SU-DHL-6 (cell line): ENCODE results near the gene POT1.

ENCODE experiments used
- H2AFZ ChIP-seq: fragments of 200-600 bp; sonication (generic); 2 replicates; pipeline ENCODE4 v1.6.1; 2014; ENCODE audit warnings: low read depth, mild to moderate bottlenecking, moderate library complexity, mixed read lengths, antibody characterized with exemption, low read length; ENCODE audit not compliant: severe bottlenecking
- H3F3A ChIP-seq: fragments of 200-600 bp; shearing (Covaris generic); 2 replicates; pipeline ENCODE4 v1.6.0; 2016; ENCODE audit warnings: antibody characterized with exemption, mild to moderate bottlenecking; ENCODE audit not compliant: insufficient read depth
- H3K27ac ChIP-seq: fragments of 200-600 bp; sonication (generic); 2 replicates; pipeline ENCODE4 v1.5.1; 2016; ENCODE audit warnings: low read depth, mild to moderate bottlenecking, low read length, moderate library complexity, mixed read lengths
- H3K27me3 ChIP-seq: fragments of 200-600 bp; sonication (generic), shearing (Covaris generic); 2 replicates; pipeline ENCODE4 v1.6.0; 2014; ENCODE audit warnings: mild to moderate bottlenecking, low read length
- H3K36me3 ChIP-seq: fragments of 200-600 bp; sonication (generic); 2 replicates; pipeline ENCODE4 v1.6.1; 2014; ENCODE audit warnings: mild to moderate bottlenecking, low read length, mixed read lengths
- H3K4me2 ChIP-seq: fragments of 300-600, 200-600 bp; shearing (Covaris generic), sonication (generic); 2 replicates; pipeline ENCODE4 v1.6.0; 2014; ENCODE audit warnings: low read length, low read depth, mild to moderate bottlenecking; ENCODE audit not compliant: poor library complexity, severe bottlenecking
- H3K4me3 ChIP-seq: fragments of 200-600 bp; sonication (generic); 2 replicates; pipeline ENCODE4 v1.5.1; 2014; ENCODE audit warnings: antibody characterized with exemption, low read length, mild to moderate bottlenecking, mixed read lengths; ENCODE audit not compliant: insufficient read depth, poor library complexity, severe bottlenecking
- H3K79me2 ChIP-seq: fragments of 200-600 bp; sonication (generic); 2 replicates; pipeline ENCODE4 v1.6.1; 2014; ENCODE audit warnings: mild to moderate bottlenecking, low read length, moderate library complexity; ENCODE audit not compliant: insufficient read depth
- H3K9ac ChIP-seq: fragments of 200-600 bp; sonication (generic); 2 replicates; pipeline ENCODE4 v1.7.0; 2014; ENCODE audit warnings: mild to moderate bottlenecking, low read length
- H3K9me2 ChIP-seq: fragments of 200-600 bp; sonication (generic); replicated peaks from 2 replicates; pipeline ENCODE4 v1.6.1; 2014; ENCODE audit warnings: low read length; ENCODE audit not compliant: insufficient read depth
- H3K9me3 ChIP-seq: fragments of 200-600 bp; sonication (generic); 2 replicates; pipeline ENCODE4 v1.6.1; 2014; ENCODE audit warnings: low read length, mixed read lengths; ENCODE audit not compliant: insufficient read depth
- H4K20me1 ChIP-seq: fragments of 200-600 bp; sonication (generic); 2 replicates; pipeline ENCODE4 v1.6.1; 2014; ENCODE audit warnings: low read depth, mild to moderate bottlenecking, antibody characterized with exemption, low read length, moderate library complexity, mixed read lengths
- EZH2phosphoT487 ChIP-seq: fragments of 200-600 bp; sonication (generic), shearing (Covaris generic); conservative IDR thresholded peaks from 2 replicates; pipeline ENCODE4 v1.6.1; 2018; ENCODE audit warnings: mild to moderate bottlenecking, antibody characterized with exemption, low read length, moderate library complexity, mixed read lengths
- TF ChIP-seq, protein P1 (sequence below): fragments of 200-600 bp; sonication (generic); IDR thresholded peaks from one replicate; pipeline ENCODE4 v1.5.1; 2017; ENCODE audit warnings: antibody characterized with exemption, mild to moderate bottlenecking, low read length, moderate library complexity; ENCODE audit not compliant: insufficient read depth, poor library complexity, severe bottlenecking

Gene POT1

DNA sequence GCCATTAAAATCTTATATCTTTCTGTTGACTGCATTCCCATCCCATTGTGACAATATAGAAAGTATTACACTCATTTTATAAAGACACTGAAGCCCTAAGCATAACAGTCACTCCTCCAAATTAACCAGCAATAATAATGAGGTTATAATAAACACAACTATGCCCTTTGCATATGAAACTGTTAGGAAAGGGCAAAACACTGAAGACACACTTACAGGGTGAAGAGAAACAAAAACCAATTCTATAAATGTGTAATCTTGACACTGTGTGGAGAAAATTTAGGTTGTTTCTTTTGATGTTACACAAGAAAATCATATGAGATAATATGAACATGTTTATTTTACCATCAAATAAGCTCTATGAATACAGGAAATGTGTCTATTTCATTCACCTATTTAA is 150.0 kb downstream of the POT1 start:
- Histone ChIP-seq H3K4me3 (no peak overlapping the region), H3K9ac (no peak overlapping the region), H3K9me3 (no peaks in the 10 kb centered on the region), H3K36me3 (no peaks in the 10 kb centered on the region), H3K27me3 (no peaks in the 10 kb centered on the region), H3F3A (no peaks in the 10 kb centered on the region), H3K9me2 (no peaks in the 10 kb centered on the region), H4K20me1 (no peaks in the 10 kb centered on the region), H3K4me2 (no peak overlapping the region), H2AFZ (no peak overlapping the region), H3K27ac (no peak overlapping the region), H3K79me2 (no peaks in the 10 kb centered on the region)
- no peak for TF ChIP-seq EZH2phosphoT487
- TF ChIP-seq, protein P1, sequence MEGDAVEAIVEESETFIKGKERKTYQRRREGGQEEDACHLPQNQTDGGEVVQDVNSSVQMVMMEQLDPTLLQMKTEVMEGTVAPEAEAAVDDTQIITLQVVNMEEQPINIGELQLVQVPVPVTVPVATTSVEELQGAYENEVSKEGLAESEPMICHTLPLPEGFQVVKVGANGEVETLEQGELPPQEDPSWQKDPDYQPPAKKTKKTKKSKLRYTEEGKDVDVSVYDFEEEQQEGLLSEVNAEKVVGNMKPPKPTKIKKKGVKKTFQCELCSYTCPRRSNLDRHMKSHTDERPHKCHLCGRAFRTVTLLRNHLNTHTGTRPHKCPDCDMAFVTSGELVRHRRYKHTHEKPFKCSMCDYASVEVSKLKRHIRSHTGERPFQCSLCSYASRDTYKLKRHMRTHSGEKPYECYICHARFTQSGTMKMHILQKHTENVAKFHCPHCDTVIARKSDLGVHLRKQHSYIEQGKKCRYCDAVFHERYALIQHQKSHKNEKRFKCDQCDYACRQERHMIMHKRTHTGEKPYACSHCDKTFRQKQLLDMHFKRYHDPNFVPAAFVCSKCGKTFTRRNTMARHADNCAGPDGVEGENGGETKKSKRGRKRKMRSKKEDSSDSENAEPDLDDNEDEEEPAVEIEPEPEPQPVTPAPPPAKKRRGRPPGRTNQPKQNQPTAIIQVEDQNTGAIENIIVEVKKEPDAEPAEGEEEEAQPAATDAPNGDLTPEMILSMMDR = no peak

DNA sequence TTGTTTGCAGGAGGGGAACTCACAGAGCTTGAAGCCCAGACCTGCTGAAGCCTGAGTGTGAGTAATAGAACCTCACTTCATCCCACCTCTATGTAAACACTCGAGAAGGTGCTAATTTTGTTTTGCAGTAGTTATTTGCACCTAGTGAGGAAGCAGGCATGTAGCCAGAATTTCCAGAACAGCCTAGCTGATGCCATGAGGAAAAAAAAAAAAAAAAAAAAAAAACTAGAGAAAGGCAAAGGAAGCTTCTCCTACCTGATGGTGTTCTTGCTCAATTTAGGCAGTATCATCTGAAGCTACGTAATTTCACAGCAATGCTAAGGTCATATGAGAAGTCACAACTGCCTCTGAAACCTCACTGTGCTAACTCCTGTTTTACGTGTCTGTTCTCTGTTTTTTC is 150.4 kb downstream of the POT1 start:
- no peaks in the 10 kb centered on the region for H3F3A ChIP-seq
- TF ChIP-seq, protein P1 = no peak
- TF ChIP-seq EZH2phosphoT487 = no peak
- no peak overlapping the region for H3K9ac ChIP-seq
- no peak overlapping the region for H3K4me2 ChIP-seq
- no peaks in the 10 kb centered on the region for H3K9me3 ChIP-seq
- H3K27ac ChIP-seq = no peak overlapping the region
- no peaks in the 10 kb centered on the region for H3K27me3 ChIP-seq
- no peak overlapping the region for H2AFZ ChIP-seq
- H3K4me3 ChIP-seq = no peak overlapping the region
- no peaks in the 10 kb centered on the region for H3K36me3 ChIP-seq
- H3K79me2 ChIP-seq = no peaks in the 10 kb centered on the region
- no peaks in the 10 kb centered on the region for H3K9me2 ChIP-seq
- no peaks in the 10 kb centered on the region for H4K20me1 ChIP-seq

DNA sequence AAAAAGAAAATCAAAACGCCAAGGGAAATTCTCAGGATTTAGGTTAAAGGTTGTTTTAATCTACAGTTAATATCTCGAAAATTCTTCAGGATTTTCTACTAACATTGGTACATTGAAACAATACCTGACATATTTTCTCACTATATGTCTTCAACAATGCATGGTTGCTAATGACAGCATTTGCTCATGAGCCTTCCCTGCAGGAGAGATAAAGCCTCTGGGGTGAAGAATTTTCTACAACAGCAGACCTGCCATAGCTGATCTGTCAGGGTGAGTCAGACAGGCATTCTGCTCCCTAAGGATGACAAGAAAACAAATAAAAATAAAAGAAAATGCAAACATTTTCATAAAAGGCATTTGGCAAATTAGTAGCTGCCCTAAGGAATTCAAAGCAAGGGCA is 152.4 kb downstream of the POT1 start:
- Histone ChIP-seq H3K9me2 (no peaks in the 10 kb centered on the region), H3K4me3 (no peak overlapping the region), H3K27me3 (no peaks in the 10 kb centered on the region), H3K27ac (no peak overlapping the region), H3K9me3 (no peaks in the 10 kb centered on the region), H2AFZ (no peak overlapping the region), H3K4me2 (no peak overlapping the region), H3K9ac (no peak overlapping the region), H3F3A (no peaks in the 10 kb centered on the region), H3K79me2 (no peaks in the 10 kb centered on the region), H4K20me1 (no peaks in the 10 kb centered on the region), H3K36me3 (no peaks in the 10 kb centered on the region)
- no peak for TF ChIP-seq EZH2phosphoT487
- TF ChIP-seq, protein P1 = no peak
